Mammary epithelial cell (primary cell): ENCODE data around the gene INPP5D.

Experiments used
- CTCF ChIP-seq, 2 donors: IDR thresholded peaks in 1 of 2; conservative IDR thresholded peaks in 1 of 2; 2 replicates each; pipeline ENCODE4 v1.5.1; 2011 to 2012; ENCODE audit warnings: inconsistent platforms in 2 of 2, low read length in 2 of 2, mild to moderate bottlenecking in 2 of 2, control low read depth in 1 of 2, low read depth in 1 of 2; ENCODE audit not compliant: insufficient read depth in 1 of 2; ENCODE audit errors: extremely low read depth in 1 of 2
- EZH2 ChIP-seq: IDR thresholded peaks from 2 replicates; pipeline ENCODE4 v1.6.1; 2012; ENCODE audit warnings: low read length, inconsistent platforms, borderline replicate concordance

GRCh38 chr2:233204286-233204936, 144.3 kb downstream of the INPP5D start:
- no peak for TF ChIP-seq CTCF (conservative IDR thresholded peaks at IDR 0.05 in 1 of 2, IDR thresholded peaks at IDR 0.05 in 1 of 2; ENCODE audit: extremely low read depth in 1 of 2, insufficient read depth in 1 of 2, low read depth in 1 of 2, low read length in 2 of 2)
- no peak for TF ChIP-seq EZH2
